Uterus (tissue), 4 donors: ENCODE results near the gene SNTG2. TPM values are rescaled to one million over a fixed set of nuclear protein-coding genes. Genes with fewer than 3 reads are reported as not detected.

ENCODE experiments used
- DNase-seq, 2 donors: peaks; one replicate each; pipeline ENCODE4 v3.0.0-alpha.2; 2019 to 2020
- H3K27ac ChIP-seq, 2 donors: fragments of 200-600 bp; sonication (generic); 1 replicate in 1 of 2; 2 replicates in 1 of 2; pipeline ENCODE4 v1.5.1; 2016 to 2018
- H3K27me3 ChIP-seq, 2 donors: fragments of 200-600 bp; sonication (generic); one replicate each; pipeline ENCODE4 v1.5.1; 2018 to 2019; ENCODE audit warnings: control low read depth in 1 of 2
- H3K36me3 ChIP-seq, 2 donors: fragments of 200-600 bp; sonication (generic); one replicate each; pipeline ENCODE4 v1.5.1; 2019; ENCODE audit warnings: control low read depth in 1 of 2
- H3K4me1 ChIP-seq, 2 donors: fragments of 200-600 bp; sonication (generic); one replicate each; pipeline ENCODE4 v1.5.1; 2018 to 2019; ENCODE audit warnings: control low read depth in 1 of 2
- H3K4me3 ChIP-seq, 2 donors: fragments of 200-600 bp; sonication (generic); 1 replicate in 1 of 2; 2 replicates in 1 of 2; pipeline ENCODE4 v1.5.1; 2018 to 2019; ENCODE audit warnings: mild to moderate bottlenecking in 1 of 2
- H3K9me3 ChIP-seq, 2 donors: fragments of 200-600 bp; sonication (generic); one replicate each; pipeline ENCODE4 v1.5.1; 2019; ENCODE audit warnings: control low read depth in 1 of 2
- POLR2A ChIP-seq, 2 donors: fragments of 450-650 bp; IDR thresholded peaks; one replicate each; pipeline ENCODE4 v1.6.1; 2016; ENCODE audit warnings: antibody characterized with exemption in 2 of 2, mild to moderate bottlenecking in 1 of 2, moderate library complexity in 1 of 2
- intact Hi-C: fragments of 100-400 bp; cut with DNase I; formaldehyde crosslinking; loops from one replicate; pipeline ENCODE4 v1.15.1; 2023; ENCODE audit warnings: low total_unique reads
- total RNA-seq, 4 donors: library from RNA; depleted of rRNA in 3 of 4; stranded (reverse); fragments of >200 nt in 3 of 4; gene quantifications; one replicate each; pipeline versions ENCODE4 v1.1.0 to v1.2.4, GENCODE V29; 2014 to 2023
- TF ChIP-seq, protein P1 (sequence below), 4 experiments: fragments of 200-600 bp in 2 of 4; fragments of 450-650 bp in 2 of 4; sonication (generic) in 2 of 4; IDR thresholded peaks; one replicate each; pipeline ENCODE4 v1.5.1; 2016 to 2019; ENCODE audit warnings: antibody characterized with exemption in 4 of 4, mild to moderate bottlenecking in 2 of 4, moderate library complexity in 1 of 4
- donor health status: DM: yes; HTN: yes; CAD: no.

Gene SNTG2
- total RNA-seq, 4 donors from 2014 or later = 3.2 to 46.2 (median 31.4) TPM

DNA sequence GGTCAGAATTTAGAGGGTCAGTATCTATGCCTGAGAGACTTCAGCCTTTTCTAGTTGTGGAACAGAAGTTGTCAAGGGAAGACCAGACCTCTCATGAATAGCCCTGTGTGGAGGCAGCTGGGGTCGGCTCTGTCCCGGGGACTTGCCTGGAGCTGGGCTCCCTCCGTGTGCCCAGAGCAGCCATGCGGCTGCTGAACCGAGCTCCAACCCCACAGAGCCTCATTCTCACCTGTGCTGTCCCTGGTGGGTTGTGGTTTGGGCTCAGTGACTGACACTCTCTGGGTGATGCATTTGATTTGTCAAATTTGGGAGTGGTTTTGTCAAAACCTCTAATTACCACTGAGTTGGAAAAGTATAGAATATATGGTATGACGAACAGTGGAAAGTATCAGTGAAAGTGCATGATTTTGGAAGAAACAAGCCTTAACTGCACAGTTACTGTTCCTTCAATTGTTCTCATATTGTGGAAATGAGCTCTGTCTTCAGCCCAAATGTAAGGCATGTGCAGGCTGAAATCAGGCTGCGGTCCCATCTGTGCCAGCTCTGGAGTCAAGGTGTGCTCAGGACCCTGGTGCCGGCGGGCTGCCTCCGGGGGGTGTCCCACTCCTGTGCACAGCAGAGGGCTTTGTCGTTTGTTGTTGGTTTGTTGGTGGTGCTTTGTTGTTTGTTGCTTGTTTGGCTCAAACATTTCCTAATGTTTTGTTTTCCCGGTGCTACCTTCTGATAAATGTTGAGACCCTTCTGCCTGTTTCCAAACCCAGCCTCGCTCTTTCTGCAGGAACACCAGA lies 200.3 kb downstream of the SNTG2 start:
- no peak for TF ChIP-seq POLR2A (IDR thresholded peaks at IDR 0.05)
- TF ChIP-seq, protein P1, sequence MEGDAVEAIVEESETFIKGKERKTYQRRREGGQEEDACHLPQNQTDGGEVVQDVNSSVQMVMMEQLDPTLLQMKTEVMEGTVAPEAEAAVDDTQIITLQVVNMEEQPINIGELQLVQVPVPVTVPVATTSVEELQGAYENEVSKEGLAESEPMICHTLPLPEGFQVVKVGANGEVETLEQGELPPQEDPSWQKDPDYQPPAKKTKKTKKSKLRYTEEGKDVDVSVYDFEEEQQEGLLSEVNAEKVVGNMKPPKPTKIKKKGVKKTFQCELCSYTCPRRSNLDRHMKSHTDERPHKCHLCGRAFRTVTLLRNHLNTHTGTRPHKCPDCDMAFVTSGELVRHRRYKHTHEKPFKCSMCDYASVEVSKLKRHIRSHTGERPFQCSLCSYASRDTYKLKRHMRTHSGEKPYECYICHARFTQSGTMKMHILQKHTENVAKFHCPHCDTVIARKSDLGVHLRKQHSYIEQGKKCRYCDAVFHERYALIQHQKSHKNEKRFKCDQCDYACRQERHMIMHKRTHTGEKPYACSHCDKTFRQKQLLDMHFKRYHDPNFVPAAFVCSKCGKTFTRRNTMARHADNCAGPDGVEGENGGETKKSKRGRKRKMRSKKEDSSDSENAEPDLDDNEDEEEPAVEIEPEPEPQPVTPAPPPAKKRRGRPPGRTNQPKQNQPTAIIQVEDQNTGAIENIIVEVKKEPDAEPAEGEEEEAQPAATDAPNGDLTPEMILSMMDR (IDR thresholded peaks at IDR 0.05) = no peak
- intact Hi-C loops = no loop called here
- DNase-seq = no peak

GRCh38 chr2:1152375-1152774 lies 201.7 kb downstream of the SNTG2 start:
- no peak for DNase-seq
- intact Hi-C loops = no loop called here
- H3K27ac ChIP-seq = no peak overlapping the region
- no peak overlapping the region for H3K4me3 ChIP-seq
- H3K36me3 ChIP-seq = no peaks in the 10 kb centered on the region
- H3K27me3 ChIP-seq = no peaks in the 10 kb centered on the region
- H3K4me1 ChIP-seq = no peaks in the 10 kb centered on the region
- TF ChIP-seq, protein P1 (IDR thresholded peaks at IDR 0.05) = no peak
- TF ChIP-seq POLR2A (IDR thresholded peaks at IDR 0.05) = no peak
- no peaks in the 10 kb centered on the region for H3K9me3 ChIP-seq

More for the DNA sequence above, 200.3 kb downstream of the SNTG2 start:
- no peak overlapping the region for H3K27ac ChIP-seq
- H3K9me3 ChIP-seq = no peaks in the 10 kb centered on the region
- no peaks in the 10 kb centered on the region for H3K27me3 ChIP-seq
- H3K4me1 ChIP-seq = no peaks in the 10 kb centered on the region
- no peaks in the 10 kb centered on the region for H3K36me3 ChIP-seq
- no peak overlapping the region for H3K4me3 ChIP-seq

GRCh38 chr2:1153920-1154319 lies 203.3 kb downstream of the SNTG2 start:
- no peak overlapping the region for H3K4me3 ChIP-seq
- H3K27ac ChIP-seq = peak overlapping the region in 1 of 2 donors; percentile 52
- TF ChIP-seq, protein P1 (IDR thresholded peaks at IDR 0.05) = no peak
- TF ChIP-seq POLR2A (IDR thresholded peaks at IDR 0.05) = no peak
- H3K36me3 ChIP-seq = no peaks in the 10 kb centered on the region
- peak in 1 of 2 donors; percentile 57 for DNase-seq
- no peaks in the 10 kb centered on the region for H3K9me3 ChIP-seq
- no peaks in the 10 kb centered on the region for H3K27me3 ChIP-seq
- no peaks in the 10 kb centered on the region for H3K4me1 ChIP-seq
- intact Hi-C loops = no loop called here

- DNase-seq = no peak
- no peak for TF ChIP-seq POLR2A (IDR thresholded peaks at IDR 0.05)
- TF ChIP-seq, protein P1 (IDR thresholded peaks at IDR 0.05) = no peak
- Histone ChIP-seq H3K36me3 (no peaks in the 10 kb centered on the region), H3K27me3 (no peaks in the 10 kb centered on the region), H3K27ac (peak overlapping the region in 1 of 2 donors; percentile 52), H3K9me3 (no peaks in the 10 kb centered on the region), H3K4me1 (no peaks in the 10 kb centered on the region), H3K4me3 (no peak overlapping the region)
- intact Hi-C loops = no loop called here
Observed at GRCh38 chr2:1154710-1155594, 204.3 kb downstream of the SNTG2 start.

- Histone ChIP-seq H3K4me3 (no peak overlapping the region), H3K4me1 (no peaks in the 10 kb centered on the region), H3K27ac (no peak overlapping the region), H3K36me3 (no peaks in the 10 kb centered on the region), H3K27me3 (no peaks in the 10 kb centered on the region), H3K9me3 (no peaks in the 10 kb centered on the region)
- DNase-seq = no peak
- intact Hi-C loops = no loop called here
- TF ChIP-seq POLR2A (IDR thresholded peaks at IDR 0.05) = no peak
- TF ChIP-seq, protein P1 (IDR thresholded peaks at IDR 0.05) = no peak
Observed at GRCh38 chr2:1156059-1156458, 205.4 kb downstream of the SNTG2 start.
